Breast epithelium (tissue), 3 donors: ENCODE results near the gene FAM222A.

ENCODE experiments used
- CTCF ChIP-seq, 3 donors: fragments of 450-650 bp; IDR thresholded peaks; one replicate each; pipeline ENCODE4 v1.5.1; 2016 to 2017; ENCODE audit warnings: antibody characterized with exemption in 3 of 3, mild to moderate bottlenecking in 3 of 3, moderate library complexity in 3 of 3
- POLR2A ChIP-seq: fragments of 450-650 bp; IDR thresholded peaks from one replicate; pipeline ENCODE4 v1.6.1; 2016; ENCODE audit warnings: antibody characterized with exemption, mild to moderate bottlenecking, moderate library complexity
- POLR2AphosphoS5 ChIP-seq, 3 donors: sonication (generic); formaldehyde crosslinking; IDR thresholded peaks; one replicate each; pipeline ENCODE4 v1.6.1; 2017; ENCODE audit warnings: antibody characterized with exemption in 3 of 3

GRCh38 chr12:109740694-109741245 is 27.1 kb downstream of the FAM222A start:
- no peak for TF ChIP-seq POLR2AphosphoS5 (IDR thresholded peaks at IDR 0.05)
- TF ChIP-seq CTCF (IDR thresholded peaks at IDR 0.05): no peak
- no peak for TF ChIP-seq POLR2A
